HepG2 (cell line): Measurements from ENCODE around the gene ANO1.

ENCODE experiments used
- HDAC2 ChIP-seq: sonication (generic); formaldehyde crosslinking; IDR thresholded peaks from 2 replicates; pipeline ENCODE4 v1.4.0; 2020; ENCODE audit warnings: missing genetic modification reagents
- KLF12 ChIP-seq: sonication (generic); formaldehyde crosslinking; IDR thresholded peaks from 2 replicates; pipeline ENCODE4 v1.4.0; 2020; ENCODE audit warnings: missing genetic modification reagents, borderline replicate concordance
- PCBP2 ChIP-seq: fragments of 200-400 bp; formaldehyde crosslinking; optimal IDR thresholded peaks from 2 replicates; pipeline ENCODE3; 2018; ENCODE audit warnings: low read length, low read depth; ENCODE audit not compliant: poor library complexity, severe bottlenecking
- ZKSCAN1 ChIP-seq: fragments of 150-350 bp; IDR thresholded peaks from 2 replicates; pipeline ENCODE4 v1.6.1; 2014; ENCODE audit warnings: low read length
- ZNF274 ChIP-seq: sonication (generic); formaldehyde crosslinking; IDR thresholded peaks from 2 replicates; pipeline ENCODE4 v1.5.1; 2020; ENCODE audit warnings: mild to moderate bottlenecking, missing genetic modification reagents
- ZNF281 ChIP-seq: sonication (generic); formaldehyde crosslinking; IDR thresholded peaks from 2 replicates; pipeline ENCODE4 v1.4.0; 2020; ENCODE audit warnings: missing genetic modification reagents, borderline replicate concordance
- ZNF44 ChIP-seq: sonication (generic); formaldehyde crosslinking; IDR thresholded peaks from 2 replicates; pipeline ENCODE4 v1.5.1; 2020; ENCODE audit warnings: mild to moderate bottlenecking, missing genetic modification reagents
- ZNF7 ChIP-seq: IDR thresholded peaks from 2 replicates; pipeline ENCODE4 v1.6.1; 2016; ENCODE audit warnings: missing biosample characterization, missing genetic modification reagents
- TF ChIP-seq, protein P1 (sequence below): sonication (generic); formaldehyde crosslinking; IDR thresholded peaks from 2 replicates; pipeline ENCODE4 v1.4.0; 2020; ENCODE audit warnings: missing genetic modification reagents, mild to moderate bottlenecking, borderline replicate concordance

DNA sequence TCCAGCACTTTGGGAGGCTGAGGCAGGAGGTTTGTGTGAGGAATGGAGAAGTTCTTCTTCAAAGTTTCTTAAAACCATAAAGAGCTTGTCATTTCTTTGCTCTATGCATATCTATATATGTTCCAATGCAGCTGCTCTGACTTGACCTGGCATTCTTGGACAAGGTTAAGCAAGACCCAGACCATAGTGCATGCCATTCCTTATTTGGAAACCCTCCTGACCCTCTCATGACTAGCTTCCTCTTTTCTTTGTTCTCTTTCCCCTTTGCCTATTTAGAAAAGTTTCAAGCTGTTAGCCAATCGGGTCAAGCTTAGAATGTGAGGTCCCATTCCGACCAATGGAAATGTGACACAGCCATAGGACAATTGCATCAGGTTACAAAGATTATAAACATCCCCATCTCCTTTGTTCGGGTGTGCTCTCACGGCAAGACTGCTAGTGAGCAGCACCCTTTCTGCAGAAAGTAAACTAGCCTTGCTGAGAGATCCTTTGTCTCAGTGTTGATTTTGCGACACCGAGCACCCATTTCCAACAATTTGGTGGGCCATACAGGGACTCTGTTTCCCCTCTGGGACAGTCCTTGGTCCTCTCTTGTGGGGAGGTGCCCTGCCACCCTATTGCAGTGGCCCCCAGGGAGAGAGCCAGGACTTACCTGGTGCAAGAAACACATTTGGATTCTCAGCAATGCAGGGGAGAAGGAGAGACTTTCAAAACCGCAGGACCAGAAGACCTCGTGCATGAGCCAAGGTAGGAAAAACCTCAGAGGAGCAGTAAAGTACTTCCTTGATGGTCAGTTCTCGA, 39.9 kb upstream of the ANO1 start:
- TF ChIP-seq HDAC2 (CRISPR knock-in tag) (no peak), ZNF7 (CRISPR knock-in tag) (no peak), ZNF44 (CRISPR knock-in tag) (no peak), KLF12 (CRISPR knock-in tag) (no peak), ZNF281 (CRISPR knock-in tag) (no peak), ZKSCAN1 (no peak), ZNF274 (CRISPR knock-in tag) (no peak), PCBP2 (no peak)
- TF ChIP-seq, protein P1, sequence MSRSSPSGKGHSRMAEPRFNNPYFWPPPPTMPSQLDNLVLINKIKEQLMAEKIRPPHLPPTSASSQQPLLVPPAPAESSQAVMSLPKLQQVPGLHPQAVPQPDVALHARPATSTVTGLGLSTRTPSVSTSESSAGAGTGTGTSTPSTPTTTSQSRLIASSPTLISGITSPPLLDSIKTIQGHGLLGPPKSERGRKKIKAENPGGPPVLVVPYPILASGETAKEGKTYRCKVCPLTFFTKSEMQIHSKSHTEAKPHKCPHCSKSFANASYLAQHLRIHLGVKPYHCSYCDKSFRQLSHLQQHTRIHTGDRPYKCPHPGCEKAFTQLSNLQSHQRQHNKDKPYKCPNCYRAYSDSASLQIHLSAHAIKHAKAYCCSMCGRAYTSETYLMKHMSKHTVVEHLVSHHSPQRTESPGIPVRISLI, result no peak
